Fibroblast of peridontal ligament (primary cell): ENCODE measurements around the gene RARG.
A peak's percentile ranks its signal among the peaks of the same experiment; 100 is the strongest.

Source experiments
- DNase-seq: peaks from one replicate; pipeline ENCODE4 v3.0.0-alpha.2; 2010; ENCODE audit errors: extremely low read depth

Gene RARG

DNA sequence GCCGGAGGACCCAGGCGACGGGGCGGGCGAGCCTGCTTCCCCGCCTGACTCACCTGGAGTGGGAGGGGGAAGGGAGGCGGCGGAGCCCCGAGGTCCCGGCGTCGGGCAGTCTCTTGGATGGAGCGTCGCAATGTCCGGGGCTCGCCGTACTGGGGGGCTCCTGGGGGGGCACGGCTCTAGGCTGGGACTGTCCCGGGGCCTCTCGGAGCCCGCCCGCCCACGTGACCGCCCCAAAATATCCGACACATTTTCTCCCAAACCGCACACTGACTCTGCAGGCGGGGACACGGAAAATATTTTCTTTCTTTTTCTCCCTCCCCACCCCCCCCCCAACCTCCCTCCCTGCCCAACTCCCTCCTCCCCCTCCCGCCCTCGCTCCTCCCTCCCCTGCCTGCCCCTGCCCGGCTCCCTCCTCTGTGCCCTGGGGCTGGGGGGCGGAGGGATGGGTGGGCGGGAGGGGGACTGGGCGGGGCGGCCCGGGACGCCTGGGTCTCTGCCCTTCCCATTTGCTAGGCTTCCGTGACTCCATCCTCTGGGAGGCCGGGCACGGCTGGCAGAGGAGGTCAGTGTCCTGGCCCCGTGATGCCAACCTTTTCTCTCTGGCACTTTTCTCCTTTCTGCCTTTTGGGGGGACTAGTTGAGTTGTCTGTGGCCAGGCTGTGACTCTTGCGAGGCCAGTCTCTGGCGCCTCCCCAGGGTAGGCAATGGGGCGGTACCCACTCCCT lies at the start of gene RARG:
TSS of gene RARG (minus strand) at position 289 of the 725 bp plus-strand sequence. CDS start 4,664 bp downstream, outside the sequence.
- DNase-seq = peak; percentile 66

DNA sequence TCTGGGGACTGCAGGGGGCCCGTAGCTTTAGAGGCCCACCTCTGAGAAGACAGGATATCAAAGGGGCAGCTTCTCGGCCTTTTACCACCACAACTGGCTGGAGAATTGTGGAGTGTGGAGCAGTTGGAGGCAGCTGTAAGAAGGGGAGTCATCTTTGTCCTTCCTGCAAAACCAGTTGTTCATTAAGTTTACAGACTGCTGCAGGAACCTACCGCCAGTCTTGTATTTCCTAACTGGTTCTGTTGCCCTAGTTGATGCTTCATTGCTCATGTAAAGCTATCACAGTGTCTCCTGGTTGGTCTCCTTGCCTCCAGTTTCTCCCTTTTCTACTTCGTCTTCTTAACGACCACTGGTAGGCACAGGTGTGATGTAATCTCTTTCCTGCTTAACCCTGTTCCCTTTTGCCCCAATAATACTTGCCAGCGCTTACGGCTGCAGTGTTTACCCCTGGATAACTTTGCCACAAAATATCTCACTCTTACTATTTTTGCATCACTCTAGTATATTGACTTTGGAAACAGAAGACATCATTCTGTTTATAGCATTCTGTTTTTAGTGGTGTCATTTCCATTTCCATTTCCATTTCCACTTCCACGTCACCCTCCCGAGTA lies 48.0 kb upstream of the RARG start:
- no peak for DNase-seq

DNA sequence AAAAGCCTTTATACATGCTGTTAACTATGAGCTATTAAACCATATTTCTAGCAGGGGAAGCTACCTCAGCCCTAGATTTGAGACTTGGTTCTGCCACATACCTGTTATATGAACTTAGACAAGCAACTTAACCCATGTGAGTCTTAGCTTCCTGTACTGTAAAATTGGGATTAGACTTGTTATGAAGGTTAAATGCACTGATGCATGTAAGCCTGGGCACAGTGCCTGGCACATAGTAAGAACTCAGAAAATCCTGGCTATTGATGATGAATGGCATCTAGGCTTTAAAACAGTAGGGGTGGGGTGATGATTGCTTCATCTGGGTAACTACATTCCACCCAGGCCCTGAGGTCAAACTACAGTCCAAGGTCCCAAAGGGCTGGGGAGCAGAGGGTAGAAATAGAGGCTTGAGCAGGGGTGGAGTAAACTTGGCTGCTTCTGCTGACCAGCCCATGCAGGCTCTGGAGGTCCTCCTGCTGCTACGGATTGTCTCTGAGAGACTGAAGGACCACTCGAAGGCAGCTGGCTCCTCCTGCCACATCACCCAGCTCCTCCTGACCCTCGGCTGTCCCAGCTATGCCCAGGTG lies 47.4 kb upstream of the RARG start:
- DNase-seq = no peak

DNA sequence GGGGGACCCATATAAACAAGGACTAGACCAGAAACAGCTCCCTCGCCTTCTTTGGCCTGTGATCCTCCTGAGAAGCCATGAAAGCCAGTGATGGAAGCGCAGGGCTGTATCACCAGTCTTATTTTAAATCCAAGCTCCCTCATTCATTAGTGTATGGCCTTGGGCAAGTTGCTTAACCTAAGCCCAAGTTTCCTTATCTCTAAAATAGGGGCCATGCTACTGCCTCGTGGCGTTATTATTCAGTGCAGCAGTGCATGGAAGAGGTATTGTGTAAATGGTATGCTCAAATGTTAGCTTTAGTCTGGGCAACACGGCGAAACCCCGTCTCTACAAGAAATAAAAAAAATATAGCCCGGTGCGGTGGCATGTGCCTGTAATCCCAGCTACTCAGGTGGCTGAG lies 46.0 kb upstream of the RARG start:
- DNase-seq = no peak

DNA sequence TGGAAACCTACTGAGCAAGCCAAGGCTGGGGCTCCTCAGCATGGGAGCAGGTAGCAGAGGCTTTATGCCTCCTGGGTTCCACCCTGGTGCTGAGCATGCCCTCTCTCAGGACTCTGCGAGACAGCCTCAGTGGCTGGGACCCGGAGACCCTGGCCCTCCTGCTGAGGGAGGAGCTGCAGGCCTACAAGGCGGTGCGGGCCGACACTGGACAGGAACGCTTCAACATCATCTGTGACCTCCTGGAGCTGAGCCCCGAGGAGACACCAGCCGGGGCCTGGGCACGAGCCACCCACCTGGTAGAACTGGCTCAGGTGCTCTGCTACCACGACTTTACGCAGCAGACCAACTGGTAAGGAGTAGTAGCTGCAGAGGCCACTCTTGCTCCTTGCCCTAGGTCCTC lies 44.5 kb upstream of the RARG start:
- DNase-seq = no peak

DNA sequence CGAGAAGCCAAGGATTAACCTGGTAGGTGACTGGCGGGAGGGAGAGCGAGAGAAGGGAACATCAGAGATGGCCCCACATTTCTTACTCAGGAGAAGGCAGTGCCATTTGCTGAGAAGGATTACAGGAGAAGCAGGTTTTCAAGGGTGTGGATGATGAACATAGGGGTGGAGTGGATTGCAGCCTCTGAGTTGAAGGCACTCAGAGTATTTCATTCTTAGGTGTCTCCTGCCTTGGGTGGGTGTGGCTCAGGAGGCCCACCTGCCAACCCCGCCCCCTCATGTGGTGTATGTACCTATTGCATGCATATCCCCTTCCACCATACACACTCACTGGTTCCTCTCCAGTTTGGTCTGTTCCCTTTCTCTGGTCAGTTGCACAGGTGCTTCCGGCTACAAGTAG lies 42.4 kb upstream of the RARG start:
- DNase-seq = no peak

DNA sequence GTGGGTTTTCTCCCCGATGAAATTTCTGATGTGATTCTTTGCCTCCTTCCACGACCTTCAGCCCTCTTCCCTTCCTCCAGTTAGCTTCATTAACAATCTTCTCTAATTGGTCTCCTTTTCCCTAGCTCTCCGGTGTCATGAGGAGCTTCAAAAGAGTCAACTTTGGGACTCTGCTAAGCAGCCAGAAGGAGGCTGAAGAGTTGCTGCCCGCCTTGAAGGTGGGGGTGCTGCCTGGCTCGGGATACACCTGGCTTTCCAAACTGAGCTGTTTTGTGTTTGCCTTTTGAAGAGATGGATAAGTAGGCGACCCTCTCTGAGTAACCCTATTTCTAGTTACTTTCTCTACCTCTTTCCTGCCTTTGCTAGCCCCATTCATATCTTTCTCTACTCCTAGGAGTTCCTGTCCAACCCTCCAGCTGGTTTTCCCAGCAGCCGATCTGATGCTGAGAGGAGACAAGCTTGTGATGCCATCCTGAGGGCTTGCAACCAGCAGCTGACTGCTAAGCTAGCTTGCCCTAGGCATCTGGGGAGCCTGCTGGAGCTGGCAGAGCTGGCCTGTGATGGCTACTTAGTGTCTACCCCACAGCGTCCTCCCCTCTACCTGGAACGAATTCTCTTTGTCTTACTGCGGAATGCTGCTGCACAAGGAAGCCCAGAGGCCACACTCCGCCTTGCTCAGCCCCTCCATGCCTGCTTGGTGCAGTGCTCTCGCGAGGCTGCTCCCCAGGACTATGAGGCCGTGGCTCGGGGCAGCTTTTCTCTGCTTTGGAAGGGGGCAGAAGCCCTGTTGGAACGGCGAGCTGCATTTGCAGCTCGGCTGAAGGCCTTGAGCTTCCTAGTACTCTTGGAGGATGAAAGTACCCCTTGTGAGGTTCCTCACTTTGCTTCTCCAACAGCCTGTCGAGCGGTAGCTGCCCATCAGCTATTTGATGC lies 36.9 kb upstream of the RARG start:
- no peak for DNase-seq

DNA sequence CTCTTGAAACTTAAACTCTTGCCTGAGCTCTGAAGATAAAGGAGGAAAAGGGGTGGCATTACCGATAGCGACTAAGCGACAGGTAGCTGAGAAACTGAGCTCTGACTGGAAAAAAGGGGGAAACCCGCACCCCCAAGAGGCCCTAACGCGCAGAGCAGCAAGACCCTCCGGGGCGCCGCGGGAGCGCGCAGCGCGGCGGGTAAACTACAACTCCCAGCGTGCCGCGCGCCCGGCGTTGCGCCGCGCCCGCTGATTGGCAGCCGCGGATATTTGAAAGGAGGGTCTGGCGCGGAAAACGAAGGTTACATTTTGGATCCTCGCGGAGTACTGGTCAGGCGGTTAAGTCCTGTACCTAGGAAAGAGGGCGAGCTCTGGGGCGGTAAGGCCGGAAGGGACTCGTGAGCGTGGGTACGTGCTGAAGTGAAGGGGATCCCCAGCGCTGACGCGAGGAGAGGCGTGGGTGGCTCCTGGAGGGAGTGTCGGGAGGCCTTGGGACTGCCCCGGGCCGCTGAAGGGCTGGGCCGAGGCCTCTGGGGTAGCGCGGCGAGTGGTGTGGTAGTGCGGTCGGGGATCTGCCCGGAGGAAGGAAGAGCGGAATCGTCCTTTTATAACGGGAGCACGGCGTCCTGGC lies 36.1 kb upstream of the RARG start, which contains the start of gene ESPL1:
TSS of gene ESPL1 (plus strand) at position 301 of the 631 bp plus-strand sequence. CDS start 468 bp downstream, outside the sequence.
- DNase-seq = peak; percentile 58

DNA sequence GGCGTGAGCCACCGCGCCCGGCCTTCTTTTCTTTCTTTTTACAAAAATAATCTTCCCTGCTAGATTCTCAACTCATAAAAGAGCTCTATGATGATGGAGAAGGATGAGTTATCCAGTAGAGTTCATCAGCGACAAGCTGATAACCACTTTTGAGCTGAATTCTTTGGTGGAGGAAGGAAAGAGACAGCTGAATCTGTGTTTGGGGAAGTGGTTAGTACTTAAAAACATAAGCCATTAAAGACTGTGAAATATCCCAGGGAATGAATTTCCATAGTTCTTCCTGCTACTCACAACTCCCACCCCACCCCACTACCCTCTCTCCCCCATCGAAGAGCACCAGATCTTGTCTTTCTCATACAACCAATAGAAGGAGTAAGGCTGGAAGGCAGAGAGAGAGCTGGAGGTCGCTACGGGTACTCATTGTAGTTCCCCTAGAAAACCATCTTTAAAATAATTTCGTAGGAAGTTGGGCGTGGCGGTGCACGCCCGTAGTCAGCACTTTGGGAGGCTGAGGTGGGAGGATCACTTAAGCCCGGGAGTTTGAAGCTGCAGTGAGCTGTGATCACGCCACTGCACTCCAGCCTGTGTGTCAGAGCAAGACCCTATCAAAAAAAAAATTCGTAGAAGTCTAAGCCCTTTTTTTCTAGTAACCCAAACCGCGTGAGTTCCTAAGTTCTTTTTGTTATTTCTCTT lies 35.4 kb upstream of the RARG start:
- DNase-seq = no peak

DNA sequence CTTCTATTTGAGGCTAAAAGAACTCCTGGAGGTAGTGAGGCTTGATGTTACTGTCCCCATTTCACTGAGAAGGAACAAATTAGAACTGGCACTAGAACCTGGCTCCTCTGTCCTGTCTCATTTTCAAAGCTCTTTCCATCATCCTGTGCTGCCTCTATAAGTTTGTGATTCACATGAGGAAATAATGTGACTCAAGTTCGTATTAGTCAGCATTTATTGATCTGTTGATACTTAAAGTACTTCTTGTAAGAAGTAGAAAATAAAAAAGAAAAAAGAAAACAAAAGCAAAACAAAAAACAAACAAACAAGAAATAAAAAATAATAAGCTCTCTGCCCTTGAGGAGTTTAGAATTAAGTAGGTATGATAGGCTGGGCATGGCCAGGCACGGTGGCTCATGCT lies 33.8 kb upstream of the RARG start:
- DNase-seq = no peak

DNA sequence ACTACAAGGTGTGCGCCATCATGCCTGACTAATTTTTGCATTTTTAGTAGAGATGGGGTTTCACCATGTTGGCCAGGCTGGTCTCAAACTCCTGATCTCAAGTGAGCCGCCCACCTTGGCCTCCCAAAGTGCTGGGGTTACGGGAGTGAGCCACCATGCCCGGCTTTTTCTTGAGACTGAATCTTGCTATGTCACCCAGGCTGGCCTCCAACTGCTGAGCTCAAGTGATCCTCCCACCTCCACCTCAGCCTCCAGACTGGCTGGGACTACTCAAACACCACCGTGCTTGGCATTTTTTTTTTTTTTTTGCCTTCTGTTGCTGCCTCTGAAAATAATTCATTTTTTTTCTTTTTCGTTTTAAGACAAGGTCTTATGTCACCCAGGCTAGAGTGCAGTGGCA lies 27.9 kb upstream of the RARG start:
- no peak for DNase-seq

DNA sequence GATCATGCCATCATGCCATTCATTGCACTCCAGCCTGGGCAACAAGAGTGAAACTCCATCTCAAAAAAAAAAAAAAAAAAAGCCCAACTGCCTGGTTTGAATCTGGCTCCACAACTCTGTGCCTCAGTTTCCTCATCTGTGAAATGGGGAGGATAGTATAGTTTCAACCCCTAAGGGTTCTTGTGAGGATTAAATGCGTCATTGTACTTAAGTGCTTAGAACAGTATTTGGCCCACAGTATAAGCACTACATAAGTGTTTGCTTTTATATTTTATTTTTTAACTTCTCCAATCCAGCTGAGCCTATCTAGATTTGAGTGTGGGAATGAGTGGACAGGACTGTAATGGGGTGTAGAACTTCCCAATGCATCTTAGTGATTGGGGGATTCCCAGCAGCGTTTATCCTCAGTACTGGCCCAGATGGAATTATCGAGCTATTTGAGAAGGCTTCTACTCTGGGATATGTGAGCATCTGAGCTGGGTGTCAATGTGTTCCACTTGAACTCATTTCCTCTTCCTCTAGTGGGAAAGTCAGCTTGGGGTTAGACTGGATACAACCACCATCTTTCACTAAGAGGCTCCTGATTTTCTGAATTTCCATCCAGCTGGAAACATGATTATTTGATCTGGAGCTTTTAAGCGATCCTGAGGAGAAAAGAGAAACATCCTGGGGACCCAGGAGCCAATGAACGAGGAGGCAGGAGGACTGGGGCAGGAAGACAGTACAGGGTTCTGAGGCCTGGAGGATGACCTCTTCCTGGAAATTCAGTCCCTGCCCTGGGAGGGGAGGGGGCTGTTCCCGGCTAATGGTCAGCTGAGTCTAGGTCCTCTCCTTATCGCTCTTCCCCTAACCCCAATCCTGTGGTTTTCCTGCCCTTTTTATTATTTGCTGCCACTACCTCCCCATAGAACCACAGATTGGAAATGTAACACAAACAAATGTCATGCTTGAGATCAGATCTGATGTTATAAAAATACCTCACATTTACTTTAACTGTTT lies 26.8 kb upstream of the RARG start:
- DNase-seq = no peak

DNA sequence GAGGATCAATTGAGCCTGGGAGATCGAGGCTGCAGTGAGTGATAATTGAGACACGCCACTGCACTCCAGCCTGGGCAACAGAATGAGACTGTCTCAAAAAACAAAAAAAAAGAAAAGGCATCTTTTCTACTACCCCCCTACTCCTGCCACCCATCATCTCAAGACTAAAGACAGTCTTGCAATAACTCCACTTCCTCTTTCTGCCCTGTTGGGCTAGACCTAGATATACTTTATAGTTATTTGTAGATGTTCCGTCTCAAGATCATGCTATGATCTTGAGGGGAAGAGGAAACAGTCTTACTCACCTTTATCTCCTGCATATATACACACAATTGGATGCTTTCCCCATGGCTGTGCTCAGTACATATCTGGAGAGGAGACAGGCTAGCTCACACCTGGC lies 24.0 kb upstream of the RARG start:
- DNase-seq = no peak

DNA sequence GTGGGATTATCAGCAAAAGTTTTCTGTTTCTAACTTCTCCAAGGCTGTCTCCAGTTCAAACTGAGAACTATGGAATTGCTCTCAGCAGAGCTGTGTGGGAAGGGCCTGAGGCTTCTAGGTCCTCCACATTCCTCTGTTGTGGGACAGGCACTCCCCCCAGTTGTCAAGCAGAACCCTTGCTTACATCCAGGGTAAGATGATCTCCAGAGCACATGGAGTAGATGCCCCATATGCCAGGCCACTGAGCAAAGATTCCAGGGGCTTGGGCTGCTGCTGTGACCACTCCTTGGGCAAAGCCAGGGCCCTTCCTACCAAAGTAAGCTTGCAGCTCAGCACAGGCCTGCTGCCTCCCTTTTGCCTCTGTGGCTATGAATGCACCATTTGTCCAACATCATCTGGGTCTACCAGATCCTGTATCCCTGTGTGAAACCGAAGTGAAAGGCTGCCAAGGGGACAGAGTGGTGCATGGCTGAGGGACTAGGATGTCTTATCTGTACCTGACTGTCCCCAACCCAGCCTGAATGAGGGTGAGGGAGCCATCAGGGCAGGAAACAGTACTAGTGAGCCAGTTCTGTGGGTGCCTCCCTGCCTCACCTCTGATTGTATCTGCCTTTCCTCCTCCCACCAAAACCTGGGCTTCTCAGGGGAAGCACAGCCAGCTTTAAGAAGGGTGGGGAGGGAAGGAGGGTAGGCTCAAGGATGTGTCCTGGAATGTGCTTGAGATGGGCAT lies 23.0 kb upstream of the RARG start:
- DNase-seq = no peak

DNA sequence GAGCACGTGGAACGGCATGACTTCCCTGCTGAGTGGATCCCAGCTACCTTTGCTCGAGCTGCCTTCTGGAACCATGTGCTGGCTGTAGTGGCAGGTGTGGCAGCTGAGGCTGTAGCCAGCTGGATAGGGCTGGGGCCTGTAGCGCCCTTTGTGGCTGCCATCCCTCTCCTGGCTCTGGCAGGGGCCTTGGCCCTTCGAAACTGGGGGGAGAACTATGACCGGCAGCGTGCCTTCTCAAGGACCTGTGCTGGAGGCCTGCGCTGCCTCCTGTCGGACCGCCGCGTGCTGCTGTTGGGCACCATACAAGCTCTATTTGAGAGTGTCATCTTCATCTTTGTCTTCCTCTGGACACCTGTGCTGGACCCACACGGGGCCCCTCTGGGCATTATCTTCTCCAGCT lies 21.3 kb upstream of the RARG start:
- DNase-seq = no peak

DNA sequence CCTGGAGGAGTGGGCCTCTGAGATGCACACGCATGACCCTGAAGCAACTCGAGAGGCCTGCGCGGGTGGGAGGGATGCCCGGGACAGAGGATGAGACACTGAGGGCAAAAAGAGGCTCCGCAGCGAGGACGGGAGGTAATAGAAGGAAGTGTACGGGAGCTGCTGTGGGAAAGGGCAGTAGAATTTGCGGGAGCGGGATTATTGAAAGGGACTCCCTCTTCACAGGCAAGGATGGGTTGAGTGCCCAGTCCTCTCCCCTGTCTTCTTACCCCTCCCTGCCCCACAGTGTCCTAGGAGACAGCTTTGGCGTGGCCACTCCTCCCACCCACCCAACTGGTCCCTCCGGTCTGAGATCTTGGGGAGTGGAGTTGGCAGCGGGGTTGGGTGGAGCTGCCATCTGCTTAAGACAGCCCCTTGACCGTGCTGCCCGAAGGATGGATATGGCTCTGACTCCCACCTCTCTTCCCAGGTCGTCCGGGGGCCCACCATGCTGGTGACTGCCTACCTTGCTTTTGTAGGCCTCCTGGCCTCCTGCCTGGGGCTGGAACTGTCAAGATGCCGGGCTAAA lies 20.4 kb upstream of the RARG start:
- no peak for DNase-seq

DNA sequence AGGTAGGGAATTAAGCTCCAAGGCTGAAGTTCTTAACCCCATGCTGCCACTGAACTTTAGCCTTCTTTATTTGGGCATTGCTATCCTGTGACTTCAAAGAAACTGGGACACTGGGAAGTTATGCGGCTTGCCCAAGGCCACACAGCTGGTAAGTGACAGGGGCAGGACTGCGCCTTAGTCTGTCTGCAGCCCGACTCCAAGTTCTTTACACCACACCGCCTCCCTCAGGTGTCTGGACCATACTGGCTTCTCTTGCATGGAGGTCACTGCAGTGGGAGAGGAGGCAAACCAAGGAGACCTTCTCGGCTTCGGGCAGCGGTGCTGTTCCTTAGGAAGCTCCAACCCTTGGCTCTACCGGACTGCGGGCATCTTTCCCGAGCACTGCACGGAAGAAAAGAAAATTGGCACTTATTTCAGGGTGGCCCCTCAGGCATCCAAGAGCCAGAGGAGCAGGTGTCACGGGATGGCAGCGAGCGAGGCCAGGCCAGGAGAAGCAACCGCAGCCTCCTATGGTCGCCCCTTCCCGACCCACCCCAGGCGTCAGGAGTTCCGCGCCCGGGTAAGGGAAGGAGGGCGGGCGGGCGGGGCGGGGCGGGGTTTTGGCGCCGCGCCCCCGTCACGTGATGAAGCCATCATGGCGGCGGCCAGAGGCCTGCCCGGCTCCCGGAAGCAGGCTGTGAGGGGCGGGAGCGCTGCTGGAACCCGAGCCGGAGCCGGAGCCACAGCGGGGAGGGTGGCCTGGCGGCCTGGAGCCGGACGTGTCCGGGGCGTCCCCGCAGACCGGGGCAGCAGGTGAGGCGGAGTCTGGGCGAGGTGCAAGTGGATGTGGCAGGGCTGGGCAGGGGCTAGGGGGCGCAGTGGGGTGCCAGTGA lies 19.7 kb upstream of the RARG start:
- DNase-seq = peak; percentile 60

DNA sequence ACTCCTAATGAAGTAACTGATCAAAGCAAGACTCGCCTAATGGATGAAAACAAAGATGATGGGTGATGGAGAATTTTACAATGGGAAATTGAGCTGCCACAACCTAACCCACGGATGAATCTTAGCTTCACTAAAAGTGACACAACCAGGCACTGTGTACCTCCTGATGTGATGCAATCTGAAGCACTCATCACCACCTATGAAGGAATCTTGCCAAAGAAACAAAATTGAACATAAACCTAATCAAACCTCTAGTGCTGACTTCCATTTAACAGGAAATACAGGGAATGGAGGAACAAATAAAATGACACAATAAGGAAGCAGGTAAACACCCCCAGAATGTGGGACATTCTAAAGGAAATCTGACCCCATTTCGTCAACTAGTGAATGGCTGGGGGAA lies 13.3 kb upstream of the RARG start:
- DNase-seq = no peak
